Spinal cord (tissue), 10 donors: ENCODE data around the gene ATF5. TPM values are rescaled to one million over a fixed set of nuclear protein-coding genes. Genes with fewer than 3 reads are reported as not detected.
"Not testable (repeated sequence)": the region's sequence is repeated elsewhere in the genome, so short reads cannot be mapped to it uniquely, and the experiment has no call there.

Source experiments
- DNase-seq, 6 donors: peaks; one replicate each; pipeline versions ENCODE4 v3.0.0 to v3.0.0-alpha.2; 2013 to 2015; ENCODE audit warnings: low spot score in 6 of 6, low read depth in 4 of 6
- H3K27ac ChIP-seq: one replicate; pipeline ENCODE4 v1.5.1; 2013; ENCODE audit warnings: low read depth, low read length, control low read depth
- H3K27me3 ChIP-seq: one replicate; pipeline ENCODE4 v1.6.1; 2013; ENCODE audit warnings: low read length; ENCODE audit not compliant: control insufficient read depth, insufficient read depth
- H3K36me3 ChIP-seq: one replicate; pipeline ENCODE4 v1.6.1; 2013; ENCODE audit warnings: low read length; ENCODE audit not compliant: control insufficient read depth, insufficient read depth
- H3K4me1 ChIP-seq: one replicate; pipeline ENCODE4 v1.6.1; 2013; ENCODE audit warnings: low read length; ENCODE audit not compliant: control insufficient read depth, insufficient read depth
- H3K4me3 ChIP-seq: one replicate; pipeline ENCODE4 v1.5.1; 2013; ENCODE audit warnings: low read depth, low read length, control low read depth
- H3K9me3 ChIP-seq: one replicate; pipeline ENCODE4 v1.6.1; 2013; ENCODE audit warnings: low read length; ENCODE audit not compliant: control insufficient read depth, insufficient read depth
- WGBS: methylation state at CpG from one replicate; pipeline ENCODE4 v1.1.5; 2013; ENCODE audit warnings: missing lambda C conversion rate; ENCODE audit not compliant: insufficient coverage; 5-methylcytosine and 5-hydroxymethylcytosine counted together
- polyA plus RNA-seq, 2 donors: library from polyadenylated mRNA; unstranded; fragments of 120-200 nt; gene quantifications; one replicate each; pipeline ENCODE4 v1.2.1, GENCODE V29; 2013; ENCODE audit not compliant: insufficient read length in 2 of 2
- total RNA-seq, 2 donors: library from RNA; depleted of rRNA in 1 of 2; stranded (reverse); fragments of 120-200 nt in 1 of 2; fragments of >200 nt in 1 of 2; gene quantifications; one replicate each; pipeline versions ENCODE4 v1.2.3 to v1.2.4, GENCODE V29; 2013 to 2014
- donor health status: healthy.

The ATF5 gene
- total and polyA plus RNA-seq, 4 donors = 2.6 to 19.5 (median 13.1) TPM

DNA sequence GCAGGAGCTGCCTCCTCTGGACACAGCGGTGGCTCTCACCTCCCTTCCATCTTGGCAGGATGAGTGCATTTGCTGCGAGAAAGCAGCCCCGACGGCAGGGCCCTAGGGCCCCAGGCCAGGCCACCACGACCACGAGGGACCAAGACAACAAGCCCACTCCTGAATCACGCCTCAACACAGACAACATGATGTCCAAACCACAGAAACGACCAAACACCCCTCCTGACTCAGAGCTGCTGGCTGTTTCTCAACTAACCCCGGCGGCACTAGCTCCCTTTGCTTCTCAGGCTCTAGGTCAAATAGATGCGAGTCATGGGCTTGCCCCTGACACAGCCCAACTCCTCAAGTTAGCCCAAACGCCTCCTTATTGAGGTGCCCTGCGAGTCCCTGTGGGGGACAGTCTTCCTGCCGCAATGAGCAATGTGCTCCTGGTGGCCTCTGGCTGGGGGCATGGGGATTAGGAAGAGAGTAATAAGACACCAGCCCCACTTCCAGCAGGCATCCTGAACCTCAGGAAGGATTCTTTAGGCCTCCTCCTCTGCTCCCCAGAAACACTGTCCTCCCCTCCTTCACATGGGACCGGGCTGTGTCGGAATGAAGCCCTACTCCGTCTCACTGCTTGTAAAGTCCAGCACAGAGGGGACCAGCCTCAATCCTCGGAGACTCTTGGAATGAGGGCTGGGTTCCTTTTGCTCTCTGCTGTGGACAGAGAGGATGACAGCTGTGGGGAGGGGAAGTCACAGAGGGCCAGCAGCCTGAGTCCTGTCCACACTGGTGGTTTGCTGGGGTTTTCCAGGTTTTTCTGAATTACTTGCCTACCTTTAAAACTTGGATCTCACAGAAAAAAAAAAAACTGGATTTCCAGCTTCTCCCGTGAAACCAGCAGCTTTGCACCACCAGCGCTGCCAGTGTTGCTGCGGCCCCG is 6.9 kb upstream of the ATF5 start:
- Histone ChIP-seq H3K36me3 (peaks cover 74% of the 10 kb centered on the region), H3K4me3 (no peak overlapping the region), H3K9me3 (no peaks in the 10 kb centered on the region), H3K27ac (no peak overlapping the region), H3K4me1 (peaks cover 8% of the 10 kb centered on the region), H3K27me3 (no peaks in the 10 kb centered on the region)
- 94% methylated on average over 15 of the region's 22 CpGs for WGBS
- DNase-seq = no peak

GRCh38 chr19:49923055-49924003 is 5.7 kb upstream of the ATF5 start:
- 95% methylated on average over 28 of the region's 31 CpGs for WGBS
- peaks cover 16% of the 10 kb centered on the region for H3K4me1 ChIP-seq

GRCh38 chr19:49924004-49924880 is 4.8 kb upstream of the ATF5 start:
- H3K4me1 ChIP-seq = peaks cover 18% of the 10 kb centered on the region
- no peak overlapping the region for H3K27ac ChIP-seq
- H3K4me3 ChIP-seq = no peak overlapping the region
- no peak for DNase-seq
- no peaks in the 10 kb centered on the region for H3K9me3 ChIP-seq
- peaks cover 76% of the 10 kb centered on the region for H3K36me3 ChIP-seq
- 80% methylated on average over 22 of the region's 25 CpGs for WGBS
- H3K27me3 ChIP-seq = no peaks in the 10 kb centered on the region

More at GRCh38 chr19:49923055-49924003, 5.7 kb upstream of the ATF5 start:
- Histone ChIP-seq H3K36me3 (peaks cover 72% of the 10 kb centered on the region), H3K4me3 (no peak overlapping the region), H3K9me3 (no peaks in the 10 kb centered on the region), H3K27me3 (no peaks in the 10 kb centered on the region), H3K27ac (no peak overlapping the region)
- no peak for DNase-seq

GRCh38 chr19:49924881-49925210 is 4.2 kb upstream of the ATF5 start:
- not testable (repeated sequence) for H3K27ac ChIP-seq, H3K4me3 ChIP-seq, DNase-seq, H3K9me3 ChIP-seq, H3K27me3 ChIP-seq
- WGBS = 100% methylated on average over 6 of the region's 13 CpGs
- Histone ChIP-seq H3K36me3 (peaks cover 76% of the 10 kb centered on the region), H3K4me1 (peaks cover 16% of the 10 kb centered on the region)

- Histone ChIP-seq H3K4me1 (peaks cover 21% of the 10 kb centered on the region), H3K27me3 (no peaks in the 10 kb centered on the region), H3K4me3 (no peak overlapping the region), H3K36me3 (peaks cover 74% of the 10 kb centered on the region), H3K27ac (no peak overlapping the region), H3K9me3 (no peaks in the 10 kb centered on the region)
- 96% methylated on average over 3 of the region's 5 CpGs for WGBS
- no peak for DNase-seq
These were observed 3.5 kb upstream of the ATF5 start for GRCh38 chr19:49925486-49925885.

- Histone ChIP-seq H3K27me3 (no peaks in the 10 kb centered on the region), H3K36me3 (peaks cover 63% of the 10 kb centered on the region), H3K27ac (no peak overlapping the region), H3K4me1 (peaks cover 24% of the 10 kb centered on the region), H3K4me3 (no peak overlapping the region), H3K9me3 (no peaks in the 10 kb centered on the region)
- no peak for DNase-seq
- WGBS = 94% methylated on average over 6 of the region's 10 CpGs
These were observed 2.5 kb upstream of the ATF5 start for GRCh38 chr19:49926515-49926914.

DNA sequence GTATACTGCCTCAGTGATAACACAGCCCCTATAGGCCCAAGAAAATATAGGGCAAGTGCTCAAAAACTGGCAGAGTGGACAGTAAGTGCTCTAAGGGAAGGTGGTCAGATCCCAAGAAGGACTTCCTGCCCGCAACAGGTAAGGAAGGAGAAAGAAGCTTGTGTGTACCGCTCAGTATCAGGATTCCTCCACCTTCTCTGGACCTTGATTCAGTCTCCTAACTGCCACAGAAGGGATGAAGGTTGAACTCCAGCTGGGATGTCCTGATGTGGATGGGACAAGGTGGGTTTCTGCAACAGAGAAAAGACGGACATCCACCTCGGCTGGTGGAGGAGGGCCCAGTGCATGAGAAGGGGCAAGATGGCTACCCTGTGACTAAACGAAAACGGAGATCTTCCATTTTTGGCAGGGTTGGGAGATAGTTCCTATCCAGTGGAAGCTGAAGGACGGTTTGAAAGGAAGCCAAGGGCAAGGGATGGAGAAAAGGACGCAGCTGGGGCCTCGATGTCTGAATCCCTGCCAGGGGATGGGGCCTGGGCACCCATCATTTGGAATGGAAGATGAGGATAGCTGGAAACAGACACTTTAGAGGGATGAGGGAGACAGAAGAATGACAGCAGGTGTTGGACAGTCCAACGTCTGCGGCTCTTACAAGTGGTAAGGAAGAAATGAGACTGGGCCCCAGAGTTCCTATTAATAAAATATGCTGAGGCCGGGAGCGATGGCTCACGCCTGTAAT is 1.3 kb upstream of the ATF5 start:
- peaks cover 53% of the 10 kb centered on the region for H3K36me3 ChIP-seq
- no peak overlapping the region for H3K27ac ChIP-seq
- WGBS = 67% methylated on average over 9 of the region's 14 CpGs

GRCh38 chr19:49929611-49930482 is 842 bp downstream of the ATF5 start:
- 2% methylated on average over 39 of the region's 43 CpGs for WGBS
- peaks cover 24% of the 10 kb centered on the region for H3K4me1 ChIP-seq

More for the DNA sequence above, 1.3 kb upstream of the ATF5 start:
- Histone ChIP-seq H3K27me3 (no peaks in the 10 kb centered on the region), H3K4me3 (no peak overlapping the region), H3K9me3 (no peaks in the 10 kb centered on the region), H3K4me1 (peaks cover 24% of the 10 kb centered on the region)
- DNase-seq = no peak

More at GRCh38 chr19:49929611-49930482, 842 bp downstream of the ATF5 start:
- H3K4me3 ChIP-seq = peak overlapping the region; percentile 96
- H3K36me3 ChIP-seq = peaks cover 36% of the 10 kb centered on the region
- H3K27me3 ChIP-seq = no peaks in the 10 kb centered on the region
- peak; percentile 90 to 99 (median 94) for DNase-seq
- no peaks in the 10 kb centered on the region for H3K9me3 ChIP-seq
- H3K27ac ChIP-seq = peak overlapping the region; percentile 98
